C4-2B (cell line): ENCODE results near the gene TPRN.

Experiments
- H3K27ac ChIP-seq: fragments of 450-650 bp; 2 replicates; pipeline ENCODE4 v1.5.1; 2017
- ZFX ChIP-seq: fragments of 450-650 bp; IDR thresholded peaks from 2 replicates; pipeline ENCODE4 v1.6.1; 2017
- TF ChIP-seq, protein P1 (sequence below): fragments of 450-650 bp; conservative IDR thresholded peaks from 2 replicates; pipeline ENCODE4 v1.5.1; 2017; ENCODE audit warnings: mild to moderate bottlenecking

Gene TPRN

DNA sequence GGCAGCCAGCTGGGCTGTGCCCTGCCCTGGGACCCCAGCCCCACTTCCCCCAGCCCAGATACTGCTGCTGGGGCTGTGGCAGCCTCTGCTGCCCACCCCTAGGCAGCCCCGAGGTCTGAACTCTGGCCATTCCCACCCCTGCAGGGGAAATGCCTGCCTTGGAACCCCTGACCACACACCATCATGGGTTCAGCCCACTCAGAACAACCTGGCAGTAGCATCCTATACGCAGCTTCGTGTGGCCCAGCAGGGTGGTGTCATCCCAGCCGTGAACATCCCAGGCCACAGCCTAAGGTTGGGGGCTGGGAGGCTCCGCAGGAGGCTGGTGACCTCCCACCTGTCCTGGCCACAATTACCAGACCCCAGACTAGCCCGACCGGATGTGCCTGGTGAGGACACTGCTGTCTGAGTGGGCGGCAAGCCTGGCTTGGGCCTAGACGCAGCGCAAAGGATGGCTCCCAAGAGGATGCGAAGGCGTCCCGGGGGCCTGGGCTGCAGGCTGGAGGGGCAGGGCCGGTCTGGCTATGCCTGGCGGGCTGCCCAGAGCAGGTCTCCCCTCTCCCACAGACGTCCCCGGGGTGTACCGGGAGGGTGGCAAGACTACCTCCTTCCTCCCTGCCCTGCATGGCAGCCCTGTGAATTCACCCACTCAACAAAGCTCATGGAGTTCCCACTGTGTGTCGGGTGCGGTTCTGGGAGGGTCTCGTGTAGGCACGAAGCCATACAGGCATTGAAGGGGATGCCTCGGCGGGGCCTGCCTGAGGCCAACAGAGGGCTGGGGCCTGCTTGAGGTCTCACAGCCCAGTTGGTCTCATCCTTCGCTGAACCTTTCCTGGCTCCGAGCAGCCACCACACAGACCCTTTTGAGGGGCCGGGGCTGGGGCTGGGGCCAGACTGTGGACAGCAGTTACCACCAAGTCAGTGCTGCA is 28.7 kb upstream of the TPRN start:
- no peak for TF ChIP-seq ZFX
- TF ChIP-seq, protein P1, sequence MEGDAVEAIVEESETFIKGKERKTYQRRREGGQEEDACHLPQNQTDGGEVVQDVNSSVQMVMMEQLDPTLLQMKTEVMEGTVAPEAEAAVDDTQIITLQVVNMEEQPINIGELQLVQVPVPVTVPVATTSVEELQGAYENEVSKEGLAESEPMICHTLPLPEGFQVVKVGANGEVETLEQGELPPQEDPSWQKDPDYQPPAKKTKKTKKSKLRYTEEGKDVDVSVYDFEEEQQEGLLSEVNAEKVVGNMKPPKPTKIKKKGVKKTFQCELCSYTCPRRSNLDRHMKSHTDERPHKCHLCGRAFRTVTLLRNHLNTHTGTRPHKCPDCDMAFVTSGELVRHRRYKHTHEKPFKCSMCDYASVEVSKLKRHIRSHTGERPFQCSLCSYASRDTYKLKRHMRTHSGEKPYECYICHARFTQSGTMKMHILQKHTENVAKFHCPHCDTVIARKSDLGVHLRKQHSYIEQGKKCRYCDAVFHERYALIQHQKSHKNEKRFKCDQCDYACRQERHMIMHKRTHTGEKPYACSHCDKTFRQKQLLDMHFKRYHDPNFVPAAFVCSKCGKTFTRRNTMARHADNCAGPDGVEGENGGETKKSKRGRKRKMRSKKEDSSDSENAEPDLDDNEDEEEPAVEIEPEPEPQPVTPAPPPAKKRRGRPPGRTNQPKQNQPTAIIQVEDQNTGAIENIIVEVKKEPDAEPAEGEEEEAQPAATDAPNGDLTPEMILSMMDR, result no peak

DNA sequence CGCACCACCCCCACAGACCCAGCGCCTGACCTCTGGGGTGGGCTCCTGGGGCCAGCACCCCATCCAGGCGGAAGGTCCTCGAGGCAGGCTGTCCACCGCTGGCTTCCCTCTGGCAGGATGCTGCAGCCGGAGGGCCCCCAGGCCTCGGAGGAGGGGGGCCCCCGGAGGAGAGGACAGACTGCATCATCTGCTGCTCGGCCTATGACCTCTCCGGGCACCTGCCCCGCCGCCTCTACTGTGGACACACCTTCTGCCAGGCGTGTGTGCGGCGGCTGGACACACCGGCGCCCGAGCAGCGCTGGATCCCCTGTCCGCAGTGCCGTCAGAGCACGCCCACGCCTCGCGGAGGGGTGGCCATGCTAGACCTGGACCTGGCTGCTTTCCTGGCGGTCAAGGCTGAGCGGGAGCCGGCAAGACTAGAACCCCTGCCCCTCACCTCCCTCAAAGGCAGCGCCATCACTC is 28.0 kb upstream of the TPRN start:
- H3K27ac ChIP-seq, result peak overlapping the region; percentile 90
- no peak for TF ChIP-seq ZFX
- TF ChIP-seq, protein P1, result no peak

More for the DNA sequence above, 28.7 kb upstream of the TPRN start:
- peak overlapping the region; percentile 90; the same call in 1 of the 2 replicates for H3K27ac ChIP-seq

DNA sequence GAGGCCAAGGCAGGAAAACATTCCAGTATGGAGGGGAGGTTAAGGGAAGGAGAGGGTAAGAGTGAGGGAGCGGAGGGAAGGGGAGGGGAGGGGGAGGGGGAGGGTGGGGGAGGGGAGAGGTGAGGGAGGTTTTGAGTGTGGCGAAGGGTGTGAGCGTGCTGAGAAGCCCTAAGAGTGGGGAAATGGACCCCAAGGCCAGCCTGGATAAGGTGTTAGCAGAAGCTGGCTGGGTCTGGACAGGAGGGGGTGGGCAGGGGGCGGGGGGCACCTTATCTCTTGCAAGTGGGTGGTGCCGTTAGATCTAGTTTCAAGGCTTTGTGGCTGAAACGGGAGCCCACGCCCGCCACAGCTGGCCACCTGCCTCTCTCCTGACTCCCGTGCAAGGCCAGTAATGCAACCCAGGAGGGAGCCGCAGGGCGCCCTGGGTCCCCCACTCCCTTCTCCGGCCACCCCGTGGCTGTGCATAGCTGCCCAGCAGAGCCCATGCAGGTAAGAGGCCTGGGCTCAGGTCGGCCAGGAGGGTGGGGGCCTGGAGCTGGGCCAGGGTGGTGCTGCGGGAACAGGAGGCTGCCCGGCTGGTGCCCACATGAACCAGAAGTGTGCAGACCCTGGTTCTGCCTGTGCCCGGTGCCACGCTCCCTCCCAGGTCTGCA is 27.4 kb upstream of the TPRN start:
- TF ChIP-seq ZFX, result no peak
- TF ChIP-seq, protein P1, result no peak; the same call in none of the 2 replicates
- peak overlapping the region; percentile 90 for H3K27ac ChIP-seq

DNA sequence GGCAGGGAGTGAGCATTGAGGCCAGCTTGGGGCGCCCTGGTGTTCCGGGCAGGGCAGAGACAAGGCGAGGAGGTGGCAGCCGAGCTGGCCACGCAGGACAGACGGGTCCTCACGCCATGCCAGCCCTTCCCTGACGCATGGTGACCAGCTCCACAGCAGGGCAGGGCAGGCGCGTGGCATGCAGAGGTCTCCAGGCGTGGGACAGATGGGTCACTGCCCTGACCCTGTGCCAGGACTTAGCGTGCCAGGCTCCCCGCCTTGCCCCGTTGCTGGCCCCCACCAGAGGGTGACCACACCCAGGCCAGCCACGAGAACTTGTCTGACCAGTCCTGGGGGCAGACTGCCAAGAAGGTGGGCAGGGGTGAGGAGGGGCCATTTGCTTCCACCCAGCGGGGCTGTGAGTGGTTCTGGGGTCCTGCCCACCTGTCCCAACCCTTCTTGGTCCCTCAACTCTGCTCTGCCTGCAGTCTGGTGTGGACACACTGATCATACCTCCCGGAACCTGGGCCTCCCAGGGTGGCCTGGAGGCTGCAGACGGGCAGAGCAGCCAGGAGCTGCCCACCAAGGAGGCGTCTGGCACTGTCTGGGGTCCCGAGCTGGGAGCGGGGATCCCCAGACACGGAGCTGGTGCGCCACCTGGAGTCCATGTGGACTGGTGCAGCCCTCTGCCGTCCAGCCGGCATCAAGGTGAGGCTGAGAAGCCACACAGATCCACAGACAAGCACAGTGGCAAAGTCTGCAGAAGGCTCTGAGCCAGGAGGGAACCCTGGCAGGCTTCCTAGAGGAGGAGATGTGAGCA is 26.7 kb upstream of the TPRN start, which contains the start of gene RNF224:
TSS of gene RNF224 (plus strand) at position 449 of the 799 bp plus-strand sequence. CDS start 834 bp downstream, outside the sequence.
- H3K27ac ChIP-seq, result peak within 1 kb of the TSS; percentile 90
- TF ChIP-seq ZFX, result no peak
- TF ChIP-seq, protein P1, result peak; percentile 93

DNA sequence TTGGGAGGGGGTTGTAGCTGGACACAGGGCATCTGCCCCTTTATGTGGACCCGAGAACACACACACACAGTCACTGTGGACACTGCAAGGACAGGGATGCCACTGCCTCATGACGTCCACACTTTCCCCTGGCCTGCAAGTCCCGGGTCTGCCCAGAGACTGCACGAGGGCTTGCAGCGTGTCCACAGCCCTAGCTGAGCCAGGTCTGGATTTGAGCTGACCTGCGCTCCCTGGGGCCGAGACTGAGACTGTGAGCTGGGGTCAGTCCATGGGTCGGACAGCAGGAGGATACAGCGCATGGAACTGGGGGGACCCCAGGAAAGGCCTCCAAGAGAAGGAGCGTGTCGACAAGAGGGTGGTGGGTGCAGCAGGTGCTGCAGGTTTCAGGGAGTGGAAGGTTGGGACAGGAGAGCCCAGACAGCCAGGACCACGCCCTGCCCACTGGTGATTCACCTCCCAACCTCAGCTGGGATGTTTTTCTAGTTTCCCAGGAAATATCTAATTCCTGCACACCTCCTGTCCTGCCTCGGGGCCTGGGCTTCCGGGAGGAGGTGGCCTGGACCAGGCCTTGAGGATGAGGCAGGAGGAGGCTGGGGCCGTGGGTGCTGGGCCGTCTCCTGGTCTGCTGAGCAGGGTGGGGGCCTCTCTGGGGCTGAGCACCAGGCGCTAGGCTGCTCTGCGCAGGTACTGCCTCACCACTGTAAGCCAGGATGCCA is 26.0 kb upstream of the TPRN start:
- H3K27ac ChIP-seq, result peak overlapping the region; percentile 90
- TF ChIP-seq, protein P1, result no peak
- peak; percentile 19; the same call in 1 of the 2 replicates for TF ChIP-seq ZFX

DNA sequence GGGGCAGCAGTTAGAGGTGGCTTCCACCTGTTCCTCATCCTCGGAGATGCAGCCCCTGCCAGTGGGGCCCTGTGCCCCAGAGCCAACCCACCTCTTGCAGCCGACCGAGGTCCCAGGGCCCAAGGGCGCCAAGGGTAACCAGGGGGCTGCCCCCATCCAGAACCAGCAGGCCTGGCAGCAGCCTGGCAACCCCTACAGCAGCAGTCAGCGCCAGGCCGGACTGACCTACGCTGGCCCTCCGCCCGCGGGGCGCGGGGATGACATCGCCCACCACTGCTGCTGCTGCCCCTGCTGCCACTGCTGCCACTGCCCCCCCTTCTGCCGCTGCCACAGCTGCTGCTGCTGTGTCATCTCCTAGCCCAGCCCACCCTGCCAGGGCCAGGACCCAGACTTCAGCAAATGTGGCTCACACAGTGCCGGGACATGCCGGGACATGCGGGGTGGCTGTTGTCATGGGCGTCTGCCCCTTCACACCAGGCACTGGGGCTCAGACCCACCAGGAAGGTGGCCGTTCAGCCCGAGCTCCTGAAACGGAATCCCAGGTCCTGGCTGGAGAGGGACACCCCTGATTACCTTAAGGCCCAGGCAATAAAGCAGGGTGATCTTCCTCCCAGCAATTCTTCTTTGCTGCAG is 25.3 kb upstream of the TPRN start:
- peak overlapping the region; percentile 90 for H3K27ac ChIP-seq

More for the DNA sequence above, 25.3 kb upstream of the TPRN start:
- TF ChIP-seq, protein P1, result no peak
- no peak for TF ChIP-seq ZFX
